GM18526 (cell line): Measurements from ENCODE around the gene CFAP74.

ENCODE experiments used
- POLR2A ChIP-seq: IDR thresholded peaks from 3 replicates; pipeline ENCODE4 v1.6.1; 2011; ENCODE audit not compliant: insufficient read length; ENCODE audit errors: extremely low read depth

CFAP74 gene

DNA sequence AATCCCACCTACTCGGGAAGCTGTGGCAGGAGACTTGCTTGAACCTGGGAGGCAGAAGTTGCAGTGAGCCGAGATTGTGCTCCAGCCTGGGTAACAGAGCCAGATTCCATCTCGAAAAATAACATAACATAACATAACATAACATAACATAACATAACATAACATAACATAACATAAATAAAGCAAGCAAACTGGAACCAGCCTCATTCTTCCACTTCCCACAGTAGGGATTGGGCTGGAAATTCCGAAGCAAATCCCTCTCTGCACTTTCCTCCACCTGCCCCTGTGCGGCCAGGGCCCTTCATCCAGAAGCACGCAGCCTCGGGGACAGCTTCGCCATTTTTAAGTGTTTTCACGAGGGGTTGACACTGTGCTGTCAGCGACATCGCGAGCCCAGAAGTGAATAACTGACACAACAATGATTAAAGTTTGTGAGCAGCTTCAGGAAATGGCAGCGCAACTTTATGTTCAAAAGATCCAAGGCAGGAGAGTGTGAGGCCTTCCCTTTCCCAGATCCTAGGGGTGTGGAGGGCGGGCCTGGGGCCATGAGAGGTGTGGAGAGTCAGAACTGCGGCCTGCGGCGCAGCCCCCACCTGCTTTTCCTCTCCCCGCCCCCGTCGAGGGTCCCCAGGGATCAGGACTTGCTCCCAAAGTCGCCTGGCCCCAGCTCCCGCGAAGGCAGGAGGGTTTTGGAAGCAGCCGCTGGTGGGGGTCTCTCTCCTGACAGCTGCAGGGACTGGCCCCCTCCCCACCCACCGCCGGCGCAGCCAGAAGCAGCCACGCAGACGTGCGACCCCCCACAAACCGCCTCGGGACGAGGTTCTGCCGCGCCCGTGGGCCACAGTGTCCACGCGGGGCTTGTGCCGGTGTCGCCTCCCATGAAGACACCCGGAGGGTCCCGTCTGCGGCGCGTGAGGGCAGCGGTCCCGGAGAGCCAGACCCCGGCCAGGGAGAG is 14.9 kb upstream of the CFAP74 start:
- no peak for TF ChIP-seq POLR2A

DNA sequence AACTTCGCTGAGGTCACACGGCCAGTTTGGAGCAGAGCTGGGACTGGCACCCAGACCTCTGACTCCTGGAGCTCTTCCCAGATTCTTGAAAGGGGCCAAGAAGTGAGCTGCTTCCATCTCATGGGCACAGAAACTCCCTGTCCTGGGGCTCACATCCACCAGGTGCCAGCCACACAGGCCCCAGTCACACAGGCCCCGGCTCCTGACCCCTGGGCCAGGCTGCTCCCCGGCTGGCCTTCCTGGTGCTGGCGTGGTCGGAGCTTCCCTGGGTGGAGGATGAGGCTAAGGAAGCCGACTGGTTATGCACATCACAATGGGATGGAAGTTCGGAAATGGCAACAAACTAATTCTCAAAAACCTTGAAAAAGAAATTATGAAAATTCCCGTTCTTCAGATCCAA is 12.5 kb upstream of the CFAP74 start:
- TF ChIP-seq POLR2A, result no peak

DNA sequence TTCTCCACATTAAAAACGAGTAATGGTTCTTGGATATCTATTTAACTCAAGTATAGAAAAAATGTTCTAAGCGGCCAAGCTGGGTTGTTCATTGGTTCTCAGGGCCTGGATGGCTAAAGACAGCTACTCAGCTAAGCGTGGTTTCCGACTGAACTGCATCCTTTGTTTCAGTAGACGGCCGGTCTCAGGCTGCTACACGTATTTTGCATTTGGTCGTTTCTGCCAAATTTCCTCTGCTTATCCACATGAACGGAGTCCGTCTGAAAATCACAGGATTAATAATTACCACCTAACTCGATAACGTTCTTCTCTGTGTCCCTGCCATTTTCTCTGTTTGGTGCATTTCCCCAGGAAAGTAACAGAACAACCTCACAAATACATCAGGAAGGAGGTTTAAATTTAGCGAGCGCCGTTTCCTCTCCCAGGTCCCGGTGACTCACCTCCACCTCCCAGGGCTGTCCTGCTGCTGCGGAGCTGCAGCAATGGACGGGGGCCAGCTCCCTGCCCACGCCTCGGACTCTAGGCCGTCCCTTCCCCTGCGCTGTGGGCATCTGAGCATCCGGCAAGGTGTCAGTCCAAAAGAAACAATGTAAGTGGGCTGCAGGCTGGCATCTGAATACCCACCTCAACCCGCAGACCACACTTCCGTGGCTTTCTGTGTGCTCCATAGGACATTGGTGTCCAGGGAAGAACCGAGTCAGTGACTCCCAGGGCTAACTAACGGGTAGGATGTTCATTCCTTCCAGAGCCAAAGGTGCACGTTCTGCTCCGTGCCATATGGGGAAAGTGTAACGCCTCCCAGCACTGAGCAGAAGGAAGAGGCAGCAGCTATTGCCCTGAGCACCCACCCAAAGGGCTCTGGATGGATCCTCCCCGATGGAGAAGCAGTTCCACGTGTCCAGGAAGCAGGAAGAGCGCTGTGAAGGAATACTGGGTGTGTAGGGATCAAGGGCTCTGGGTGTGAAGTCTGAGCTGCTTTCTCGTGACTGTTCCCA is 11.5 kb upstream of the CFAP74 start:
- TF ChIP-seq POLR2A, result no peak

DNA sequence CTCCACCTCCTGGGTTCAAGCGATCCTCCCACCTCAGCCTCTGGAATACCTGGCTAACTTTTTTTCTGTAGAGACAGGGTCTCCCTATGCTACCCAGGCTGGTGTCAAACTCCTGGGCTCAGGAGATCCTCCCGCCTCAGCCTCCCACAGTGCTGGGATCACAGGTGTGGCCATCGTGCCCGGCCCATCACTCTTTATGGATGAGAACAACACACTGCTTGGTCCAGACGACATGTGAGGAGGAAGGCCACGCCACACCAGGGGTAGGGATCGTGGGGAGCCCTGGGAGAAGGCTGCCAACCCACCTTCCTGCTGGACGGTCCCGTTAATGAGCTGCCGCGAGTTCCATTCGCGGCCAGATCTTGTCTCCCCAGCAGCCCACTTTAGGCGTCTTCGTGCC is 10.6 kb upstream of the CFAP74 start:
- TF ChIP-seq POLR2A, result no peak

- TF ChIP-seq POLR2A, result no peak
Observed at GRCh38 chr1:2009101-2010053, 5.8 kb upstream of the CFAP74 start.

- TF ChIP-seq POLR2A, result no peak
Observed at GRCh38 chr1:2004856-2005255, 1.3 kb upstream of the CFAP74 start.

GRCh38 chr1:2001773-2002411 is 1.7 kb downstream of the CFAP74 start:
- no peak for TF ChIP-seq POLR2A

GRCh38 chr1:2000850-2001249 is 2.7 kb downstream of the CFAP74 start:
- no peak for TF ChIP-seq POLR2A

- TF ChIP-seq POLR2A, result no peak
Observed at GRCh38 chr1:2000432-2000831, 3.2 kb downstream of the CFAP74 start.

GRCh38 chr1:1997576-1997975 is 6.0 kb downstream of the CFAP74 start:
- no peak for TF ChIP-seq POLR2A

- no peak for TF ChIP-seq POLR2A
Observed at GRCh38 chr1:1996207-1996651, 7.4 kb downstream of the CFAP74 start.

GRCh38 chr1:1994536-1994935 is 9.1 kb downstream of the CFAP74 start:
- no peak for TF ChIP-seq POLR2A

GRCh38 chr1:1990222-1990621 is 13.4 kb downstream of the CFAP74 start:
- no peak for TF ChIP-seq POLR2A

- TF ChIP-seq POLR2A, result no peak
Observed at GRCh38 chr1:1989789-1990188, 13.8 kb downstream of the CFAP74 start.
